Astrocyte (in vitro differentiated cells and primary cell): ENCODE measurements around the gene LOXL4. TPM values are rescaled to one million over a fixed set of nuclear protein-coding genes. Genes with fewer than 3 reads are reported as not detected.

Experiments used
- DNase-seq: peaks from one replicate; pipeline ENCODE4 v3.0.0-alpha.2; 2010; ENCODE audit warnings: low read depth
- FAIRE-seq: peaks from 2 replicates; lab custom pipeline; 2011; peaks lifted over from hg19 to GRCh38; lab: Jason Lieb, UNC
- H2AFZ ChIP-seq: 2 replicates; pipeline ENCODE4 v1.6.0; 2012; ENCODE audit warnings: low read depth, low read length, inconsistent platforms
- H3K27ac ChIP-seq: 2 replicates; pipeline ENCODE4 v1.5.1; 2011; ENCODE audit warnings: low read depth, low read length, inconsistent platforms
- H3K27me3 ChIP-seq: 2 replicates; pipeline ENCODE4 v1.6.0; 2011; ENCODE audit warnings: low read length, inconsistent platforms; ENCODE audit not compliant: insufficient read depth
- H3K36me3 ChIP-seq: 2 replicates; pipeline ENCODE4 v1.5.1; 2011; ENCODE audit warnings: low read length, inconsistent platforms; ENCODE audit not compliant: insufficient read depth
- H3K4me1 ChIP-seq: 2 replicates; pipeline ENCODE4 v1.5.1; 2011; ENCODE audit warnings: low read length, inconsistent platforms; ENCODE audit not compliant: insufficient read depth
- H3K4me2 ChIP-seq: 2 replicates; pipeline ENCODE4 v1.6.0; 2012; ENCODE audit warnings: low read length, inconsistent platforms
- H3K4me3 ChIP-seq: 2 replicates; pipeline ENCODE4 v1.5.1; 2011; ENCODE audit warnings: low read depth, mild to moderate bottlenecking, low read length, inconsistent platforms; ENCODE audit not compliant: insufficient read depth
- H3K79me2 ChIP-seq: 2 replicates; pipeline ENCODE4 v1.6.0; 2012; ENCODE audit warnings: mild to moderate bottlenecking, low read length, inconsistent platforms; ENCODE audit not compliant: insufficient read depth
- H3K9ac ChIP-seq: 2 replicates; pipeline ENCODE4 v1.6.0; 2012; ENCODE audit warnings: mild to moderate bottlenecking, low read length, inconsistent platforms
- H3K9me3 ChIP-seq: 2 replicates; pipeline ENCODE4 v1.5.1; 2012; ENCODE audit warnings: low read depth, mild to moderate bottlenecking, low read length, inconsistent platforms; ENCODE audit not compliant: insufficient read depth
- H4K20me1 ChIP-seq: 2 replicates; pipeline ENCODE4 v1.6.0; 2012; ENCODE audit warnings: low read length, inconsistent platforms; ENCODE audit not compliant: insufficient read depth
- H3K27ac Mint-ChIP-seq: one replicate; pipeline ENCODE4 v1.8.0; 2021; ENCODE audit warnings: mild to moderate bottlenecking, mixed read lengths; ENCODE audit not compliant: unreplicated experiment
- H3K27me3 Mint-ChIP-seq: one replicate; pipeline ENCODE4 v1.8.0; 2021; ENCODE audit warnings: low read depth, mixed read lengths; ENCODE audit not compliant: unreplicated experiment
- H3K36me3 Mint-ChIP-seq: one replicate; pipeline ENCODE4 v1.8.0; 2021; ENCODE audit warnings: low read depth, mixed read lengths; ENCODE audit not compliant: unreplicated experiment
- H3K4me1 Mint-ChIP-seq: one replicate; pipeline ENCODE4 v1.8.0; 2021; ENCODE audit warnings: low read depth, mixed read lengths; ENCODE audit not compliant: unreplicated experiment
- H3K4me3 Mint-ChIP-seq: one replicate; pipeline ENCODE4 v1.8.0; 2021; ENCODE audit warnings: mild to moderate bottlenecking, moderate library complexity, mixed read lengths; ENCODE audit not compliant: unreplicated experiment
- H3K9me3 Mint-ChIP-seq: one replicate; pipeline ENCODE4 v1.8.0; 2021; ENCODE audit warnings: mild to moderate bottlenecking, mixed read lengths; ENCODE audit not compliant: unreplicated experiment
- CTCF ChIP-seq: IDR thresholded peaks from 2 replicates; pipeline ENCODE4 v1.5.1; 2011; ENCODE audit warnings: low read depth, mild to moderate bottlenecking, inconsistent platforms, low read length, moderate library complexity; ENCODE audit not compliant: insufficient read depth
- EZH2 ChIP-seq: IDR thresholded peaks from 2 replicates; pipeline ENCODE4 v1.6.1; 2012; ENCODE audit warnings: mild to moderate bottlenecking, low read length, inconsistent platforms; ENCODE audit not compliant: insufficient read depth
- total RNA-seq: library from RNA; stranded (reverse); gene quantifications from 2 replicates; pipeline ENCODE4 v1.2.1, GENCODE V29; 2021

Gene LOXL4
- total RNA-seq, 1 donor from 2014 or later = 26.6 TPM

GRCh38 chr10:98266647-98267046 lies 1.3 kb downstream of the LOXL4 start:
- Histone ChIP-seq H3K9ac (no peak overlapping the region), H3K4me2 (peak overlapping the region; percentile 82), H3K36me3 (no peaks in the 10 kb centered on the region), H3K4me3 (peak overlapping the region; percentile 30), H2AFZ (no peak overlapping the region), H3K4me1 (peaks cover 38% of the 10 kb centered on the region), H3K9me3 (no peaks in the 10 kb centered on the region), H3K79me2 (no peaks in the 10 kb centered on the region), H3K27me3 (no peaks in the 10 kb centered on the region), H3K27ac (no peak overlapping the region), H4K20me1 (no peaks in the 10 kb centered on the region)
- H3K27ac Mint-ChIP-seq = peak overlapping the region; percentile 59
- H3K4me3 Mint-ChIP-seq = peak overlapping the region; percentile 70
- DNase-seq (no peak), FAIRE-seq (no peak)
- peaks cover 7% of the 10 kb centered on the region for H3K36me3 Mint-ChIP-seq
- peaks cover 3% of the 10 kb centered on the region for H3K27me3 Mint-ChIP-seq
- no peak for TF ChIP-seq EZH2
- no peak for TF ChIP-seq CTCF
- H3K4me1 Mint-ChIP-seq = peaks cover 46% of the 10 kb centered on the region
- no peaks in the 10 kb centered on the region for H3K9me3 Mint-ChIP-seq

- Histone ChIP-seq H3K9ac (no peak overlapping the region), H3K36me3 (no peaks in the 10 kb centered on the region), H3K79me2 (no peaks in the 10 kb centered on the region), H3K4me1 (peaks cover 38% of the 10 kb centered on the region), H3K4me2 (peak overlapping the region; percentile 82), H2AFZ (no peak overlapping the region), H3K27ac (no peak overlapping the region), H3K9me3 (no peaks in the 10 kb centered on the region), H4K20me1 (no peaks in the 10 kb centered on the region), H3K4me3 (no peak overlapping the region), H3K27me3 (no peaks in the 10 kb centered on the region)
- Mint-ChIP-seq H3K4me1 (peaks cover 46% of the 10 kb centered on the region), H3K27ac (peak overlapping the region; percentile 63), H3K27me3 (peaks cover 3% of the 10 kb centered on the region), H3K4me3 (peak overlapping the region; percentile 41), H3K36me3 (peaks cover 7% of the 10 kb centered on the region), H3K9me3 (no peaks in the 10 kb centered on the region)
- TF ChIP-seq EZH2 (no peak), CTCF (no peak)
- FAIRE-seq = no peak
- DNase-seq = no peak
Measured at GRCh38 chr10:98265403-98266378, 2.3 kb downstream of the LOXL4 start.
